ENCODE measurements around the gene OPN4.

OPN4 gene

DNA sequence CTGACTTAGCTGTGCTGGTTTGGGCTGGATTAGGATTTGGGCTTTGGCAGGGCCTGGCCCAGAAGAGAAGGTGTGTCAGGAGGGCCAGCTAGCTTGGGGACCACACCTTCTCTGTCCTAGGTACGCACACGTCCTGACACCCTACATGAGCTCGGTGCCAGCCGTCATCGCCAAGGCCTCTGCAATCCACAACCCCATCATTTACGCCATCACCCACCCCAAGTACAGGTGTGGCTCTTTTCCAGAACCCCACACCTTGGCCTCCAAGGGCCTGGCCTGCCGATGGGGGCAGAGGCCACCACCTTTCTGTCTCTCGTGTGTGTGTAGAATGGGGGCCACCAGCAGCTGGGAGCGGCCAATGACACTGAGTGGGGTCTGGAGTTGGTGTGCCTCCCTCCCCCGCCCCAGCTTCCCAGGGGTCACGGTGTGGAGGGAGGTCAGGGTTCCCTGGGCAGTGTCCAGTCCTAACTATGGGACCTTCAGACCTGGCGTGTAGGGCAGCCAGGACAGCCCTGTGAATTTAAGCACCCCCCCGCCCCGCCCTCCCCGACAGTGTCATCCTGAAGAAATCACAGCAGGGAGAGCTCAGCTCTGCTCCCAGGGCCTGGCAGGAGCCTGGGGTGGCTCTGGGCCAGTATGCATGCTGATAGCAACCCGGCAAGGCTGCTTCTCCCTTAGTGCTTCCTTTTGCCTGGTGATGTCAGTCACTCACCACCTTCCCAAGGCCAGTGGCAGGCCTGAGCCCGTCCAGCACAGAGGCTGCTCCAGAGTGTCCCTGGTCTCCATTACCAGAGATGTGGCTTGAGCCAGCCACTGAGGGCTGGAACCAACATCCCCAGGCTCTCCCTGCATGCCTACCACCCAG, 7.0 kb downstream of the OPN4 start:
- no peak overlapping the region for H3K27ac ChIP-seq
- DNase-seq (ENCODE audit: low read depth, low spot score): no peak

- H3K27ac ChIP-seq: no peak overlapping the region
- no peak for DNase-seq (ENCODE audit: low read depth, low spot score)
Observed at GRCh38 chr10:86662186-86663045, 8.1 kb downstream of the OPN4 start.

- no peak overlapping the region for H3K27ac ChIP-seq
- DNase-seq (ENCODE audit: low read depth, low spot score): no peak
Observed at GRCh38 chr10:86663046-86663345, 8.6 kb downstream of the OPN4 start.

GRCh38 chr10:86663576-86664339, 9.4 kb downstream of the OPN4 start:
- H3K27ac ChIP-seq: no peak overlapping the region
- no peak for DNase-seq (ENCODE audit: low read depth, low spot score)

DNA sequence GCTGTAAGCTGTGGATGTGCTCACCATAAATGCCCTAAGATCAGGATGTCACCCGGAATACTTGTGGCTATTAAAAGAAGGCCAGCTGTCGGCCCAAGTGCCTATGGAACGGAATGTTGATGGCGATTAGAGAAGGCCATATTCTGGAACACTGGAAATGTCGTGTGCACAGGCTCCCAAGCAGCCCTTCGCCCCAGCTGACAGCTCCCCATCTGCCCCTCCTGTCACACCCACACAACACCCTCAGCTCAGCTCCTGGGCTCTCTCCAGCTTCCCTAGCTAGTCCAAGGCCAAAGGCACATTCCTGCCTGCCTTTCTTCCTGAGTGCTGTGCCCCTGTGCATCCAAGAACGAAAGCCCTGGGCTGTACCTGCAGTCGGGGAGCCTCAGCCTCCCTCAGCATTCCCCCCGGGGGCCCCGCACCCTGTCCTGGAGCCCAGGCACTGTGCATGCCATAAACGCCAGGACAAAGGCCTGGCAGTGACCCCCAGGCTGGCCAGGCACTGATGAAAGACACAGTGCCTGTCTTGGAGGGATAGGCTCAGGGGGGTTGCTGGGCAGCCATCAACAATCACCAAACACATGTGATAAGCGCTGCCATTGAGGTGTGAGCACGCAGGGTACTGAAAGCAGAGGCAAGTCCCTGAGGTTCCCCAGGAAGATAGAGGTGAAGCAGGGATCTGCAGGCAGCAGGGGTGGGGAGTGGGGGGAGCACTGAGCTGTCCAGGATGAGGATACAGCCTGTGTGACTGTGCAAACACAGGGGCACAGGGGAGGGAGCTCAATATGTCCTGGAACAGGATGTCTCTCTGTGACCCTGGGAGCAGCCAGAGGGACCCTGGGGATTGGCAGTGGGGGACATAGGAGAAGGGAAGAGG, 10.2 kb downstream of the OPN4 start:
- DNase-seq (ENCODE audit: low read depth, low spot score): no peak
- H3K27ac ChIP-seq: no peak overlapping the region

GRCh38 chr10:86665218-86665607, 10.9 kb downstream of the OPN4 start:
- DNase-seq (ENCODE audit: low read depth, low spot score): no peak
- no peak overlapping the region for H3K27ac ChIP-seq

DNA sequence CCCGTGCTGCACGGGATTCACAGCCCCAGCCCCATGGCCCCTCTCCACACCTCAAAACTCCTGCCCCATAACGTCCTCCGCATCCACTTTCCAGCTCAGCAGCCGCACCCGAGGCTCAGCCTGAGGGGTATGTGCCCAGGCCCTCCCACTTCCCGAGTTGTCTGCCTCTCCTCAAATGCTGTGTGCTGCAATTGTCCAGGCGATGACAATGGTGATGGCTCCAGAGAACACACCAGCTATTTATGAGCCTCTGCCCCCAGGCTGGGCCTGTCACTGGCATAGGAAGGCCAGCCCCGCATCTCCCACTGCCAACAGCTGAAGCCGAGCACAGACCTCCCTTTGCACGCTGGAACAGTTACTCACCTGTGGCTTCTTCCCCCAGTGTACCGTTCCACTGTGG, 11.5 kb downstream of the OPN4 start:
- no peak for DNase-seq (ENCODE audit: low read depth, low spot score)
- no peak overlapping the region for H3K27ac ChIP-seq

GRCh38 chr10:86666538-86666937, 12.2 kb downstream of the OPN4 start:
- H3K27ac ChIP-seq: no peak overlapping the region
- no peak for DNase-seq (ENCODE audit: low read depth, low spot score)

DNA sequence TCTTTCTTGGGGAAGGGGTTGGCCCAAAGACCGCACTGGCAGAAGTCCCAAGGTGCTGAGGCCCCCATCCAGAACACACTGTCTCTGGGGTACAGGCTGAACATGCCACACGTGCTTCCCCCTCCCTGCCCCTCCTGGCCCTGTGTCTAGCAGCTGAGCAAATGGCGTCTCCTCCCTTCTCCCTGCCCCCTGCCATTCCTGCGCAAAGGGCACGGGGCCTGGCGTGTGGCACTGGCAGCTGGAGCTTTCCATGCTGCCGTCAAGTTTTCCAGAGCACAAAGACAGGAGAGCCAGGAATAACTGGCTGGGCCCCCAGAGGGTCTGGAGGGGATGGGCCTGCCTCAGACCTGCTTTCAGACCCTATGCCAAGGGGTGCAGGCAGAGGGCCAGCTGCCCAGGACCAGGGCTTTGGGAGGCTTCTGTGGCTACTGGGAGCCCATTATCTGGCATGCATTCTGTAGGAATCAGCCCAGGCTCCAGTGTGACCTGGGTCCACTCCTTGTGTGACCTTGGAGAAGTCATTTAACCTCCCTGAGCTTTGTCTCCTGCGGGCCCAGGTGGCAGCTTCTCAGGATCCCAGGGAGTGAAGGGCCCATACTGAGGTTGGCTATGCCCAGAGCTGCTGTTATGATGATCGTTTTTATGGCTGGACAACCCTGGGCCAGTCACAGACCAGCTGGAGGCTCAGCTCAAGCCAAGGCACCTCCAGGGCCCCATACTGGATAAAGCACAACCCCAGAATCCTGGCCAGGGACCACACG, 13.3 kb downstream of the OPN4 start:
- H3K27ac ChIP-seq: no peak overlapping the region
- DNase-seq (ENCODE audit: low read depth, low spot score): no peak

- H3K27ac ChIP-seq: no peak within 1 kb of the TSS
- no peak for DNase-seq (ENCODE audit: low read depth, low spot score)
Observed at GRCh38 chr10:86668297-86669165, 14.2 kb downstream of the OPN4 start, which contains the start of gene LDB3. LDB3 (plus strand) TSS chr10:86668511; CDS start chr10:86668692, 181 bp downstream.

DNA sequence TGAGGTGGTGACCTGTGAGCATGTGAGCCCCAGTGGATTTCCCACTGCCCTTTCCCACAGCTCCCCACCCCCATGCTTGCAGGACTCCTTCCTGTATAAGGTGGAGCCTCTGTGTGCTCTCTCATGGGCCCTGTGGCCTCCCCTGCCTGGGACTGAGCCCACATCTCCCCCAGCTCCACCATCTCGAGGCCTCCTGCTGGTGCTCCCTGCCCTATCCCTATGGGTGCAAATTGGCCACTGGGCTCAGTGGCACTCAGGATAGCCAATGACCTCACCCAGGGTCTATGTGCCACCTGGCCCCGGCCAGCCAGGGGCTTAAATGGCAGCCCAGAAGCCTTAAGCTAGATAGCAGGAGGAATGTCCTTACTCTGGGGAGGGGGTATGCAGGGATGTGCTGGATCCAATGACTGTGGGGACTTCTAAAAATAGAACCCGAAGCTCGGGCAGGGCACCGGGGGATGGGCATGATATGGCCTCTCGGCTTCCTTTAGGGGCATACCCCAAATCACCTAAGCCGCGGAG, 16.0 kb downstream of the OPN4 start:
- no peak overlapping the region for H3K27ac ChIP-seq
- DNase-seq (ENCODE audit: low read depth, low spot score): no peak

- DNase-seq (ENCODE audit: low read depth, low spot score): no peak
- no peak overlapping the region for H3K27ac ChIP-seq
Observed at GRCh38 chr10:86670876-86671275, 16.5 kb downstream of the OPN4 start.

DNA sequence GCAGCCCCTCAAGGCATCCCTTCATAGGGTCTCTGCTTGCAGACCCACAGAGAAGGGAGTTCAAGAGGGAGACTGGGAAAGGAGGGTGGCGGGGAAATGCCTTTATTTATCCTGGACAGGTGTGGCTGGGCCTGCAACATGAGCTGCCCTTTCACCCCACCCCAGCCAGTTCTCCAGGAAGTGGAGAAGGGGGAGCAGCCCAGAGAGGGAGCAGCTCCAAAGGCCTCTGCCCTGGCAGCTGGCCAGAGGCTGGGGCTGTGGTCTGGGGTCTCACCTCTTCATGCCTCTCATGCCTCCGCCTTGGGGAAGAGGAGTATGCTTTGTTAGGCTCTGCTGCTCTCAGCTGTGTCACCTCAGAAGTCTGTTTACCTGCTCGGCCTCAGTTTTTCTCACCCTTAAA, 17.1 kb downstream of the OPN4 start:
- DNase-seq (ENCODE audit: low read depth, low spot score): no peak

DNA sequence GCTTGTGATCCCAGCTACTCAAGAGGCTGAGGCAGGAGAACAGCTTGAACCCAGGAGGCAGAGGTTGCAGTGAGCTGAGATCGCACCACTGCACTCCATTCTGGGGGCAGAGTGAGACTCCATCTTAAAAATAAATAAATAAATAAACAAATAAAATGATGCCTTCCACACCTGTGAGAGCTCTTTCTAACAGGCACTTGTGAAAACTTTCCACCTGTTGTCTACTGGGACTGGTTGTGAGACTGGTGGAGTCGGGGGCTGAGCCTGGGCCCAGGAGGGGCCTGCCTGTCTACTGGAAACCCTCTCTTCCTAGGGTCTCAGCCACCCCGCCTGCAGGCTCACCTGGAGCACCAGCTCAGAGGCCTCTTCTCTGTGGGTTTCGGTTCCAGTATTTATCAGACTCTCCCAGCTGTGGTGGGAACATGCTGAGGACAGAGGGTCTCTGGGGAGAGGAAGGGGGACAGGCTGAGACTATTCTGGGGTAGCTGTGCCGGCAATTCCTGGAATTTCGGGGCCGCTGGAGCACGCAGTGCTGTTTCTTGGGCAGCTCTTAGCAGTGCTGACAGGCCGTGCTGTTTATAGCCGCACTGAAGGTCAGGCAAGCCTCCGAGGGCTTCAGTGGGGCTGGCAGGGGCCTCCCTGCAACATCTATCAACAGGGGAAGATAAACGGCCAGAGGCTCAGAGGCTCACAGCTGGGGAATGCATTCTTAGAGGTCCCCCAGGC, 17.8 kb downstream of the OPN4 start:
- H3K27ac ChIP-seq: no peak overlapping the region
- DNase-seq (ENCODE audit: low read depth, low spot score): no peak

More for the DNA sequence above, 17.1 kb downstream of the OPN4 start:
- H3K27ac ChIP-seq: no peak overlapping the region

DNA sequence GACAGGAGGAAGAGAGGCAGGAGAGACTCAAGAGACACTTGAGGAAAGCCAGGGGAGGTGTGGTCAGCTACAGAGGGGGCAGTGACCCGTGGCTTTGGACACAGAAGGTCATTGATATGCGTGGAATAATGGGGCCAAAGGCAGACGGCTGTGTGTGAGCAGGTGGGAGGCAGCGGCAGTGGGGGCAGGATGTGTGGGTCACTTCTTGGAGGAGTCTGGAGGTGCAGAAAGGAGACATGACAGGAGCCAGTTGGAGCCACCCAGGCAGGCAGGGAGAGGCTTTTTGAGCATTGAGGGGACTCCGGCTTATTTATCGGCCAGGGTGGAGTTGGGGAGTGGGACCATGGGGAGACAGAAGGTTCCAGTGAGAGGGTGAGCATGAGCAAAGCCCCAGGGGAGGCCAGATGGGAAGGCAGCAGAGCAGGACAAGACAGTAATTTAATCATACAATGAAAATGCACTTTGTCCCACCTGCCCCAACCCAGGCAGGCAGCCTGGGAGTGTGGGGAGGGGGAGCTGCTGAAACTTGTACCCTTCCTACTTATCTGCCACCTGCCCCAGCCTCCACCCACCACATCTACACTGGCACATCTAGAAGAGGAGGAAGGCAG, 19.0 kb downstream of the OPN4 start:
- H3K27ac ChIP-seq: no peak overlapping the region
- no peak for DNase-seq (ENCODE audit: low read depth, low spot score)

GRCh38 chr10:86673827-86674581, 19.7 kb downstream of the OPN4 start:
- H3K27ac ChIP-seq: no peak overlapping the region
- DNase-seq (ENCODE audit: low read depth, low spot score): no peak

Measured in epithelial cell of prostate (primary cell).